RKO (cell line): ENCODE results near the gene RUSC1.
"Not testable (repeated sequence)": the region's sequence is repeated elsewhere in the genome, so short reads cannot be mapped to it uniquely, and the experiment has no call there.

Experiments used
- DNase-seq: peaks from one replicate; pipeline ENCODE4 v3.0.0-alpha.2; 2016; ENCODE audit warnings: low spot score

Gene RUSC1

DNA sequence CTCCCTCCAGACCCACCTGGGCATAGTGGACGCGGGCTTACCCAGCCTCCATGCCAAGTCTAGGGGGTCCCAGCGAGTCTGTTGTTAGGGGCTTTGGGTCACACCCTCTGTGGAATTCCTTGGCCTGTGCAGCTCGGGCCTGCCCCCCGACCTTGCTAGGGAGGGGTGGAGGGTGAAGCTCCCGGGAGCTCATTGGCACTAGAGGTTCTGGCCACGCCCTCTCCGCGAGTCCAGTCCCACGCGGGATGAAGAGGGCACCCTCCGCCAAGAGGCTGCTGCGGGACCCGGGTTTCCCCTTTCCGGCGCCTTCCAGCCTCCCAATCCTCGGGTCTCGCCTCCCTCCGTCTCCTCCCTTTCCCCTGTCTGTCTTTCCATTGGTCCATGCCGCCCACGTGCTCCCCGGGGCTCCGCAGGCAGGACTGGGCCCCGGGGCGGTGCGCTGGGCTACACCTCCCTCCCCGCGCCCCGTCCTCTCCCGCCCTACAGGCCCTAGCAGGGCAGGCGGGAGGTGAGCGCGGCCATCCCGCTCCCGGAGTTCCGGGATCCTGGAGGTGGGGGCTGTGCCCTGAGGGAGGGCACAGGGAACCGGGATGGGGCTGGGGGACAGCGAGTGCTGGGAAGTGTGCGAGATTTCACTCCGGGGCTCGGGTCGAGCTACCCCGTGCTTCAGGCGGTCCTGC is 3.5 kb downstream of the RUSC1 start:
- DNase-seq, result peak; percentile 95

DNA sequence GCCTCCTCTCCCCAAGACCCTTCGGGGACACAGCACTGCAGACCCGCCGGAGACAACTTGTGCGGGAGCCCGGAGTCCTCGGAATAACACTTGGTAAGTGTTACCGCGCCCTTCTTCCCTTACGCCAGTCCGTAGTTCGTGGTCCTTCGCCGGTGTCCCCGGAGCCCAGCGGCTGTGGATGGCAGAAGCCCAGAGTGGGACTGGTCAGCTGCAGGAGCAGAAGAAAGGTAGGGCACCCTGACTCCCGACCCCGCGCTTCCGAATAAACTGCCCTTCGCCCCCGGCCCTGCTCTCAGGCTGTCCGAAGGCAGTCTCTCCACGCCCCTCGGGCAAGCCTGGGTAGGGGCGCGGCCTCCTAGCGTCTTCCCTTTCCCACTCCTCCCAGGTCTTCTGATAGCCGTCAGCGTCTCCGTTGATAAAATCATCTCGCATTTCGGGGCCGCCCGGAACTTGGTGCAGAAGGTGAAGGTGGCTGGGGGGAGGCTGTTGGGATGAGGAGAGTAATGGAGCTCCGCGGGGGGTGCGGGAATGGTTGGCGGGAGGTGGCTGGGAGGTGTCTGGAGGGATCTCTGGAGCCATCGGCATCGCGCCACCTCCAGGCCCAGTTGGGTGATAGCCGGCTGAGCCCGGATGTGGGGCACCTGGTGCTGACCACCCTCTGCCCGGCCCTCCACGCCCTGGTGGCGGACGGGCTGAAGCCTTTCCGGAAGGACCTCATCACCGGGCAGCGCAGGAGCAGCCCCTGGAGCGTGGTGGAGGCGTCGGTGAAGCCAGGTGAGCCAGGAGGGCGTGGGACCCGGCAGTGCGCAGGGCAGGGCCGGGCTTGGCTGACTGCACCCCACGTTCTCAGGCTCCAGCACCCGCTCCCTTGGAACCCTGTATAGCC is 4.3 kb downstream of the RUSC1 start:
- peak; percentile 82 for DNase-seq

DNA sequence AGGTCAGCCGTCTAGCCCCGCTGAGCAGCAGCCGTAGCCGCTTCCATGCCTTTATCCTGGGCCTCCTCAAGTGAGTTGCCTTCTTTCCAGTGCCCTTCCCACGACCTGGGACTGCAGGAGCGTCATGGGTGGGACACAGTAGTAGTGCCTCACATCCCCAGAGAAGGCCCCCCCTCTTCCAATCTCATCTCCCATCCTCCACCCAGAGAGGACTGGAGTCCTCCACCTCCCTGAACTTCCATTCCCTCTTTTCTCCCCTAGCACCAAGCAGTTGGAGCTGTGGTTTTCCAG is 4.9 kb downstream of the RUSC1 start:
- no peak for DNase-seq

DNA sequence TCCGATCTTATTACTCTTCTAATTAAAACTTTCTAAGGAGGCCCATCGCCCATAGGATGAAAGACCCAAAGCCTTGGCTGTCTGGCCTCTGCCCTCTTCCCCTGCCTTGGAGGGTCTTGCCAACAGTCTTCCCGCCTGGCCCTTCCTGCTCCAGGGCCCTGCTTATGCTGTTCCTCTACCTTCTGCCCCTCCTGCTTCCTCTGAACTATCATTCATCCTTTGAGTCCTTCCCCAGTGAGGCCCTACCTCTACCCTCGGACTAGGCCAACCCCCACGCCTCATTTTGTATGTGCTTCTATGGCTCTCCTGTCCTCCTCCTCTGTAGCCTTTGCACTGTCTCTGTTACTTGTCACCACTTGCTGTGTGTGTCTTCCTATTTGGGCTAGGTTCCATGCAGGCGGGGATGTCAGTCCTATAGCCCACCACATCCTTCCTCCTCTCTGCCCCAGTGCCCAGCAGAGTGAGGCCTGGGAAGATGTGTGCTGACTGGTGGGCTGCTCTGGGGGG is 5.4 kb downstream of the RUSC1 start:
- no peak for DNase-seq

DNA sequence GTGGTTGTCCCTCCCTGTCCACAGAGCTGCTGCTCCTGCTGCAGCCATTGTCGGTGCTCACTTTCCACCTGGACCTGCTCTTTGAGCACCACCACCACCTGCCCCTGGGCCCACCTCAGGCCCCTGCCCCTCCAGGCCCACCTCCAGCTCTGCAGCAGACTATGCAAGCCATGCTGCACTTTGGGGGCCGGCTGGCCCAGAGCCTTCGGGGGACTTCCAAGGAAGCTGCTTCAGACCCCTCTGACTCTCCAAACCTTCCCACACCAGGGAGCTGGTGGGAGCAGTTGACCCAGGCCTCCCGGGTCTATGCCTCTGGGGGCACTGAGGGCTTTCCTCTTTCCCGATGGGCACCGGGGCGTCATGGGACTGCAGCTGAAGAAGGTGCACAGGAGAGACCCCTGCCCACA is 5.9 kb downstream of the RUSC1 start:
- no peak for DNase-seq

DNA sequence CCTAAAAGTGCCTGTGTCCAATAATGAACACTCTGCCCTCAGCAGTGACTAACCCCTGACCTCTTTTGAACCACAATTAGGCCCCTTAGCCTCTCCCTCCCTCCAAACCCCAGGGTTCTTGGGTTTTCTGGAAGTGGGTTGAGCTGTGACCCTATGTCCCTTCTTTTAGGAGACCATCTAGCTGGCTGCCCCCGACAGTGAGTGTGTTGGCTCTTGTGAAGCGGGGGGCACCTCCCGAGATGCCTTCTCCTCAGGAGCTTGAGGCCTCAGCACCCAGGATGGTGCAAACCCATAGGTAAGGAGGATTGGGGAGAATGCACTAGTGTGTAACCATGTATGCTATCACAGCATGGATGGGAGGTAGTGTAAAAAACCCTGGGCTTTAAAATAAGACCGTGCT is 7.3 kb downstream of the RUSC1 start:
- DNase-seq, result no peak

DNA sequence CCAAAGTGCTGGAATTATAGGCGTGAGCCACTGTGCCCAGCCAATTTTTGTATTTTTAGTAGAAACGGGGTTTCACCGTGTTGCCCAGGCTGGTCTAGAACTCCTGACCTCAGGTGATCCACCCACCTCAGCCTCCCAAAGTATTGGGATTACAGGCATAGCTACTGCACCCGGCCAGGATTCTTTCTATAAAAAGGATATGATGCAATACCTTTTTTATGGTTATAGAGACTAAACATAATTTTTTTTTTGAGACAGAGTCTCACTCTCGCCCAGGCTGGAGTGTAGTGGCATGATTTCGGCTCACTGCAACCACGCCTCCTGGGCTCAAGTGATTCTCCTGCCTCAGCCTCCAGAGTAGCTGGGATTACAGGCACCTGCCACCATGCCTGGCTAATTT is 8.2 kb downstream of the RUSC1 start:
- DNase-seq, result not testable (repeated sequence)

DNA sequence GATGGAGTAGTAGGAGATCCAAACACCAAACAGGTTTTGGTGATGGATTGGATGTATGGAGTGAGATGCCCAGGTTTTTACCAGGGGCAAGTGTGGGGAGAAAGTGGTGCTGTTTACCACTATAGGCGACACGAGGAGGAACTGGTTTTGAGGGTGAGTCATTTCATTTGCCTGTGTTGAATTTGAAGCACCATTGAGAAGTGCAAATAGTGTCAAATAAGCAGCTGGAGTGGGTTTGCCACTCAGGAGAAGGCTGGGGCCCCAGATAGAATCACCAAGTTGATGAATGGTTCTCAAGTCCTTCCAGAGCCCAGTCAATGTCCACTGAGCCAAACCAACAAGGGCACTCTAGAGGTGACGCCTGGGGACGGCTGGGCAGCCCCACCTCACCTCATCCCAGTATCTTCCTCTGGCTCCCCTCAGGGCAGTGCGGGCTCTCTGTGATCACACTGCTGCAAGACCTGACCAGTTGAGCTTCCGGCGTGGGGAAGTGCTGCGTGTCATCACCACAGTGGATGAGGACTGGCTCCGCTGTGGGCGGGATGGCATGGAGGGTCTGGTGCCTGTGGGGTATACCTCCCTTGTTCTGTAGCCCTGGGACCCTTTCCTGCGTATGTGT is 9.4 kb downstream of the RUSC1 start:
- DNase-seq, result no peak

DNA sequence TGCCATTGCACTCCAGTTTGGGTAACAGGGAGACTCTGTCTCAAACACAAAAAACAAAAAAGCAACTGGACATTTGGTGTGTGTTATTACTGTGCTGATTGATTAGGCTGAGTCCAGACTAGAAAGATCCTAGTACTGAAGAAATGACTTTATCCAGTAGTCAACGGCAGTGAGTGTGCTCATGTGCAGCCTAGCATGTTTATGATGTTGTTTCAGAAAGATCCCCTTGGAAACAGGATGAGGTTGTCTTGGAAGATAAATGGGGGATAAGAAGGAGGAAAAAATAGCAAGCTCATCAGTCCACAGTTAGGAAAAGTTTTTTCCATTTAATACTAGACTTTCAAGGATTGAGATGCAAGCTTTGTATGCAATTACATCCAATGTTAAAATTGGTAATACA is 14.3 kb downstream of the RUSC1 start:
- no peak for DNase-seq

DNA sequence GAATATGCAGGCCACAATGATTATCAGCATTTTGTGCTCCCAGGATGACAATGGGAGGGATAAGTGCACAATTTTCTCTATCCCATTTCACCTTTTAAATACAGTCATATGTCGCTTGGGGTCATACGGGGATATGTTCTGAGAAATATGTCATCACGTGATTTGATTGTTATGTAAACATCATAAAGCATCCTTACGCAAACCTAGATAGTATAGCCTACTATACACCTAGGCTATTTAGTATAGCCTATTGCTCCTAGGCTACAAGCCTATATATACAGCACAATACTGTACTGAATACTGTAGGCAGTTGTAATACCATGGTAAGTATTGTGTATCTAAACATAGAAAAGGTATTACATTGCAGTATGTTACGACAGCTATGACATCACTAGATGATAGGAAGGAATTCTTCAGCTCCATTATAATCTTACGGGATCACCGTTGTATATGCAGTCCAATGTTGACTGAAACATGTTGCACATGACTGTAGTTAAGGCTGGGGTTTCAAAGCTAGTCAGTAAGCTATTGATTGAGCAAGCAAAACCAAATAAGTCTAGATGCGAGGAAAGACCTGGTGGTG is 18.9 kb downstream of the RUSC1 start:
- no peak for DNase-seq

DNA sequence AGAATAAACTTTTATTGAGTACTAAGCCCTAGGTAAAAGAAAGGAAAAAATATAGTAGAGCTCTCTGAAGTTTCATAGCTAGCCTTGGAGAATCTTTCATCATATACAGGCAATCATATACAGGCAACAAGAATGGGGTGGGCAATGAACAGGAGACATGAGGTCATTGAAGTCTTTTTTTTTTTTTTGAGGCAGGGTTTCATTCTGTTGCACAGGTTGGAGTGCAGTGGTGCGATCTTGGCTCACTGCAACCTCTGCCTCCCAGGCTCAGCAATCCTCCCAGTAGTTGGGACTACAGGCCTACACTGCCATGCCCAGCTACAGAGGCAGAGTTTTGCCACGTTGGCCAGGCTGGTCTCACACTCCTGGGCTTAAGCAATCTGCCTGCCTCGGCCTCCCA is 22.1 kb downstream of the RUSC1 start:
- no peak for DNase-seq

DNA sequence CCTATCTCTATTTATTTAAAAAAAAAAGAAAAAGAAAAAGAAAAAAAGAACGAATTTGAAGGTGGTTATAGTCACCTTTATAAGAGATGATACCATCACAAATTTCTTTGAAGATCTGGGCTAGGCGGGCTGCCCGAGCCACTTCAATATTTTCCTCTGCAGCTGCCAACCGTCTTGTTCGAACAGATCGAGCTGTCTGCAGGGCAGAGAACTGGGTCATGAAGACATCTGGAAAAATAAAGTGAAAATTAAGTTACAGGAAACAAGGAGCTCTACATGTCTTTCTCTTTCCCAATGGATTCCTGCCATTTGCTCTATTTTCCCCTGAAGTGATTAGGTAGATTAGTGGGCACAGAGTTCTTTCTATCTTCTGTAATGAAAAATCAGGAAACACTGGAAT is 31.9 kb downstream of the RUSC1 start:
- DNase-seq, result no peak

DNA sequence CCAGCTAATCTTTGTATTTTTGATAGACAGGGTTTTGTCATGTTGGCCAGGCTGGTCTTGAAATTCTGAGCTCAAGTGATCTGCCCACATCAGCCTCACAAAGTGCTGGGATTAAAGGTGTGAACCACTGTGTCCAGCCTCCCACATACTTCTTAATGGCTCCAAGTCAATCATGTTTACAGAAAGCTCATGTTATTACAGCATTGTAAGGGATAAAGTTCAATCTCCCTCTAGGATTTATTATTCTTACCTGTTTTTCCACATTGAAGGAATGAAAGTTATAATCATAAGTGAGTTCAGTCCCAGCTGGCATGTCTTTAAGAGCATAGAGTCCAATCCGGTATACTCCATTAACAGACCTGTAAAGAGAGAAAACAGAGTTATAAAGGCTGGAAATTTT is 39.4 kb downstream of the RUSC1 start:
- DNase-seq, result no peak

DNA sequence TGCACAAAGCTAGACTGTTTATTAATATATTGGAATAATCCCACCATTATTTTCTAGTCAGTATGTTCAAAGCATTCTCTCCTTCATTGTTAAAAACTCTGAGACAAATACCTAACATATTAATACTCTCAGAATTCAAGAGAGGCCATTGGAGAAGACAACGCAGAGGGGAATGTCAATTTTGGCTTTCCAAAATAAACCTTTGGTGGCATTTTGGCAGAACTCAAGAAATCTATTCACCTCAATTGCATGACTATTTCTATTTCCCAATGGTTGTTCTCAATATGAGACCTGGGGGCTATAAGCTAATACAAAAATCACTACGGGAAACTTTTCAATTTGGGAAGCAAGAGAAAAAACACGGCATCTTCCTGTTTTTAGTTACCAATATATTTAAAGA is 58.5 kb downstream of the RUSC1 start:
- DNase-seq, result no peak

DNA sequence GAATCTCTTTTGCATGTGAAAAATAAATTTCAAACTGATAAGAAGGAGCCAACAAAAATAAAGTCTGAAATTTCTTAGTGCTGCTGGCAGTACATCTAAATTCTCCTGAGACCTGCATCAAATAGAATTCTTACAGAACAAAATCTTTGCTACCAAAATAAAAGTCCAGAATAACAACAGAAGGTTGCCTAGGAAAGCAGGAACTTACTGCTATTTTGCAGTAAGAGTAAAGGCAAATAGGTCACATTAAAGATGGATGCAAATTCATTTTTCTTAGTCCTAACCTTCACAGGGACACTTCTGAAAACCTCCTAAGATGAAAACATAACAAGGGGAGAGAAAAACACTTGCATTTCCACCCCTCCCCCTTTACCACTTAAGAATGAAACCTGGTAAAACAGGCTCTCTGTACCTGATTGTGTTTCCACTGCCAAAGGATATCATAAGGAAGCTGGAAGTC is 59.0 kb downstream of the RUSC1 start:
- DNase-seq, result no peak
